Esophagus muscularis mucosa (tissue), 4 donors: ENCODE data around the gene SWAP70. TPM values are rescaled to one million over a fixed set of nuclear protein-coding genes. Genes with fewer than 3 reads are reported as not detected.
A peak's percentile ranks its signal among the peaks of the same experiment; 100 is the strongest.

Experiments used
- DNase-seq: peaks from one replicate; pipeline ENCODE4 v3.0.0-alpha.2; 2017; ENCODE audit errors: extremely low spot score
- H3K27ac ChIP-seq, 4 donors: fragments of 200-600 bp; sonication (generic); replicated peaks in 1 of 4; 1 replicate in 3 of 4; 2 replicates in 1 of 4; pipeline ENCODE4 v1.5.1; 2016 to 2019; ENCODE audit warnings: mild to moderate bottlenecking in 1 of 4
- H3K27me3 ChIP-seq, 4 donors: fragments of 200-600 bp; sonication (generic); one replicate each; pipeline versions ENCODE4 v1.5.1 to v1.6.0; 2016 to 2019
- H3K36me3 ChIP-seq, 4 donors: fragments of 200-600 bp; sonication (generic); one replicate each; pipeline ENCODE4 v1.5.1; 2016 to 2019
- H3K4me1 ChIP-seq, 4 donors: fragments of 200-600 bp; sonication (generic); one replicate each; pipeline ENCODE4 v1.5.1; 2016 to 2019
- H3K4me3 ChIP-seq, 4 donors: fragments of 200-600 bp; sonication (generic); 1 replicate in 2 of 4; 2 replicates in 2 of 4; pipeline ENCODE4 v1.5.1; 2016 to 2019; ENCODE audit warnings: mild to moderate bottlenecking in 4 of 4, moderate library complexity in 1 of 4
- H3K9me3 ChIP-seq, 4 donors: fragments of 200-600 bp; sonication (generic); 1 replicate in 3 of 4; 2 replicates in 1 of 4; pipeline ENCODE4 v1.5.1; 2016 to 2019
- EP300 ChIP-seq: sonication (generic); formaldehyde crosslinking; IDR thresholded peaks from one replicate; pipeline ENCODE4 v1.6.1; 2017; ENCODE audit warnings: antibody characterized with exemption
- POLR2A ChIP-seq: fragments of 450-650 bp; IDR thresholded peaks from one replicate; pipeline ENCODE4 v1.6.1; 2017; ENCODE audit warnings: antibody characterized with exemption, moderate library complexity, mild to moderate bottlenecking, low read depth
- POLR2AphosphoS5 ChIP-seq, 2 donors: sonication (generic); formaldehyde crosslinking; IDR thresholded peaks; one replicate each; pipeline ENCODE4 v1.6.1; 2017; ENCODE audit warnings: antibody characterized with exemption in 2 of 2
- WGBS: methylation state at CpG from one replicate; pipeline ENCODE4 v1.1.5; 2018; 5-methylcytosine and 5-hydroxymethylcytosine counted together
- intact Hi-C: fragments of 100-400 bp; cut with DNase I; formaldehyde crosslinking; loops from one replicate; pipeline ENCODE4 v1.15.1; 2023
- total RNA-seq, 4 donors: library from RNA; depleted of rRNA; stranded (reverse); fragments of >200 nt; gene quantifications; one replicate each; pipeline versions ENCODE4 v1.1.0 to v1.2.1, GENCODE V29; 2016
- TF ChIP-seq, protein P1 (sequence below), 3 experiments: fragments of 200-600 bp in 2 of 3; fragments of 450-650 bp in 1 of 3; sonication (generic) in 2 of 3; IDR thresholded peaks; one replicate each; pipeline ENCODE4 v1.5.1; 2017 to 2019; ENCODE audit warnings: antibody characterized with exemption in 3 of 3, mild to moderate bottlenecking in 2 of 3, moderate library complexity in 1 of 3

SWAP70 gene
- total RNA-seq, 4 donors from 2014 or later, result 37.8 to 54.9 (median 46.5) TPM

DNA sequence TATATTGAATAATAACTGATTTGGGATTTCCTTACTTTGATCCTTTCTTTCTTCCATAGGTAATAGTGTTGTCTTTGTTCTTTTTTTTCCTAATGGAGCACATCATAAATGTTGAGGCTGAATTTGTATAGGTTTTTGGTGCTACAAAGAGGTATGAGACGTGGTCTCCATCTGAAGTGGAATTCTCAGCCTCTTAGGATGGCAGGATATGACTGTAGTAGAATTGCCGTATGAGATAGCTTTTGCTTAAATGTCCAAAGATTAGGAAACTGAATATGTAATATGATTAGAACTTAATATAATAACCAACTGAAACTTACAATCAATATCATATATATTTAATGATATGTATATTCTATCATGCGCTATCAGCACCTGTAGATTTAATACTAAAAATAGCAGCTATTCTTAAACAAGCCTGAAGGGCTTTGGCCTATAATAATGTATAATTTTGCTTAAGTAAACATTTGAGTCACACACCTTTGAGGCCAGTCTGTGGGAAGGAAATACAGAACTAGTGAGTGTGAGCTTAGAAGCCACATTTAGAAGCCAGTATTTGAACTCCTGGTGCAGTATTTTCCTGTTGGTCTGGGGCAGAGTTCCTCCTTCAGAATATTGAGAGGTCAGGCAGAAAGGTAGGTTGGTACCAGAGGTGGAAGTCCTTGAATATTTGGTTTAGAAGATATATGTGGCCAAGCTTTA lies 62.6 kb downstream of the SWAP70 start:
- no peak for TF ChIP-seq EP300
- no peaks in the 10 kb centered on the region for H3K9me3 ChIP-seq
- no peak for DNase-seq
- H3K27ac ChIP-seq, result peak overlapping the region in 1 of 4 donors; percentile 2
- intact Hi-C loops, result loop anchor here (5.0 kb wide), 1 partner anchor 109 kb away; no protein-coding TSS in a partner anchor
- H3K4me1 ChIP-seq, result peaks cover 5 to 14% (median 5%) of the 10 kb centered on the region in 4 donors
- peaks cover 8 to 46% (median 23%) of the 10 kb centered on the region in 4 donors for H3K36me3 ChIP-seq
- WGBS, result 68% methylated on average over 3 of the region's 3 CpGs
- no peak overlapping the region for H3K4me3 ChIP-seq
- H3K27me3 ChIP-seq, result no peaks in the 10 kb centered on the region

DNA sequence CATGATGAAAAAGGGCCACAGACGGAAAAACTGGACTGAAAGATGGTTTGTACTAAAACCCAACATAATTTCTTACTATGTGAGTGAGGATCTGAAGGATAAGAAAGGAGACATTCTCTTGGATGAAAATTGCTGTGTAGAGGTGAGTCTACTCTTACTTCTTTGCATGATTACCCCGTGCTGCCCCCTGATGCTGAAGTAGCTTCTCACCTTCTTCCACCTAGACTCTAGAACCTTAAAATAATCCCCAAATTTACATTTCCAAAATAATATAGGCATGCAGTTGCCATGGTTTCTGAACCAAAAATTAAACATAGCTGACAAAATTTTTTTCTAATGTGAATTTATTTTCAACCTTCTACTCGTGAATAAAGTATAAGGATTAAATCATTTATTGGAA lies 64.2 kb downstream of the SWAP70 start:
- Histone ChIP-seq H3K4me1 (peaks cover 0 to 10% (median 5%) of the 10 kb centered on the region in 4 donors), H3K27ac (no peak overlapping the region), H3K36me3 (peaks cover 17 to 57% (median 33%) of the 10 kb centered on the region in 4 donors), H3K27me3 (no peaks in the 10 kb centered on the region), H3K9me3 (no peaks in the 10 kb centered on the region), H3K4me3 (no peak overlapping the region)
- intact Hi-C loops, result loop anchor here (5.0 kb wide), 1 partner anchor 111 kb away; no protein-coding TSS in a partner anchor
- 86% methylated on average over 3 of the region's 3 CpGs for WGBS
- no peak for DNase-seq
- TF ChIP-seq POLR2A (no peak), EP300 (no peak), POLR2AphosphoS5 (IDR thresholded peaks at IDR 0.05) (no peak)
- TF ChIP-seq, protein P1, sequence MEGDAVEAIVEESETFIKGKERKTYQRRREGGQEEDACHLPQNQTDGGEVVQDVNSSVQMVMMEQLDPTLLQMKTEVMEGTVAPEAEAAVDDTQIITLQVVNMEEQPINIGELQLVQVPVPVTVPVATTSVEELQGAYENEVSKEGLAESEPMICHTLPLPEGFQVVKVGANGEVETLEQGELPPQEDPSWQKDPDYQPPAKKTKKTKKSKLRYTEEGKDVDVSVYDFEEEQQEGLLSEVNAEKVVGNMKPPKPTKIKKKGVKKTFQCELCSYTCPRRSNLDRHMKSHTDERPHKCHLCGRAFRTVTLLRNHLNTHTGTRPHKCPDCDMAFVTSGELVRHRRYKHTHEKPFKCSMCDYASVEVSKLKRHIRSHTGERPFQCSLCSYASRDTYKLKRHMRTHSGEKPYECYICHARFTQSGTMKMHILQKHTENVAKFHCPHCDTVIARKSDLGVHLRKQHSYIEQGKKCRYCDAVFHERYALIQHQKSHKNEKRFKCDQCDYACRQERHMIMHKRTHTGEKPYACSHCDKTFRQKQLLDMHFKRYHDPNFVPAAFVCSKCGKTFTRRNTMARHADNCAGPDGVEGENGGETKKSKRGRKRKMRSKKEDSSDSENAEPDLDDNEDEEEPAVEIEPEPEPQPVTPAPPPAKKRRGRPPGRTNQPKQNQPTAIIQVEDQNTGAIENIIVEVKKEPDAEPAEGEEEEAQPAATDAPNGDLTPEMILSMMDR (IDR thresholded peaks at IDR 0.05), result no peak

- no peak for DNase-seq
- Histone ChIP-seq H3K27me3 (no peaks in the 10 kb centered on the region), H3K4me1 (peaks cover 0 to 8% (median 5%) of the 10 kb centered on the region in 4 donors), H3K36me3 (peaks cover 19 to 73% (median 48%) of the 10 kb centered on the region in 4 donors), H3K4me3 (no peak overlapping the region), H3K27ac (no peak overlapping the region), H3K9me3 (no peaks in the 10 kb centered on the region)
- TF ChIP-seq POLR2AphosphoS5 (IDR thresholded peaks at IDR 0.05) (no peak), EP300 (no peak), POLR2A (no peak)
- TF ChIP-seq, protein P1 (IDR thresholded peaks at IDR 0.05), result no peak
- intact Hi-C loops, result no loop called here
- WGBS, result 100% methylated on average over 1 of the region's 1 CpG
Measured at GRCh38 chr11:9731256-9731655, 67.4 kb downstream of the SWAP70 start.

- Histone ChIP-seq H3K36me3 (peaks cover 19 to 81% (median 52%) of the 10 kb centered on the region in 4 donors), H3K4me1 (no peaks in the 10 kb centered on the region), H3K4me3 (no peak overlapping the region), H3K27ac (no peak overlapping the region), H3K27me3 (no peaks in the 10 kb centered on the region), H3K9me3 (no peaks in the 10 kb centered on the region)
- intact Hi-C loops, result no loop called here
- TF ChIP-seq POLR2AphosphoS5 (IDR thresholded peaks at IDR 0.05) (no peak), EP300 (no peak), POLR2A (no peak)
- TF ChIP-seq, protein P1 (IDR thresholded peaks at IDR 0.05), result no peak
- WGBS, result 85% methylated on average over 11 of the region's 11 CpGs
- no peak for DNase-seq
Measured at GRCh38 chr11:9732453-9732852, 68.6 kb downstream of the SWAP70 start.

- TF ChIP-seq, protein P1 (IDR thresholded peaks at IDR 0.05), result no peak
- no peak for TF ChIP-seq POLR2A
- no peak for TF ChIP-seq POLR2AphosphoS5 (IDR thresholded peaks at IDR 0.05)
- TF ChIP-seq EP300, result no peak
- 89% methylated on average over 3 of the region's 3 CpGs for WGBS
- Histone ChIP-seq H3K4me3 (no peak overlapping the region), H3K36me3 (peaks cover 21 to 82% (median 54%) of the 10 kb centered on the region in 4 donors), H3K27ac (no peak overlapping the region), H3K9me3 (no peaks in the 10 kb centered on the region), H3K27me3 (no peaks in the 10 kb centered on the region), H3K4me1 (no peaks in the 10 kb centered on the region)
- no peak for DNase-seq
- intact Hi-C loops, result no loop called here
Measured at GRCh38 chr11:9733212-9733611, 69.3 kb downstream of the SWAP70 start.
